Mesendoderm (in vitro differentiated cells): Measurements from ENCODE around the gene NPAS3.

Experiments
- DNase-seq: peaks from one replicate; pipeline ENCODE4 v3.0.0; 2013
- H2AK5ac ChIP-seq: 2 replicates; pipeline ENCODE4 v1.6.1; 2013; ENCODE audit warnings: low read length, inconsistent platforms
- H2BK120ac ChIP-seq: 2 replicates; pipeline ENCODE4 v1.6.1; 2013; ENCODE audit warnings: low read depth, mild to moderate bottlenecking, low read length, moderate library complexity, mixed read lengths
- H2BK15ac ChIP-seq: replicated peaks from 2 replicates; pipeline ENCODE4 v1.6.1; 2013; ENCODE audit warnings: low read depth, mild to moderate bottlenecking, moderate library complexity
- H2BK5ac ChIP-seq: 2 replicates; pipeline ENCODE4 v1.6.1; 2013; ENCODE audit warnings: low read length, inconsistent platforms
- H3K18ac ChIP-seq: 2 replicates; pipeline ENCODE4 v1.6.1; 2013; ENCODE audit warnings: mild to moderate bottlenecking, low read length, mixed read lengths
- H3K23ac ChIP-seq: one replicate; pipeline ENCODE4 v1.6.1; 2013; ENCODE audit warnings: low read length
- H3K27ac ChIP-seq: 2 replicates; pipeline ENCODE4 v1.5.1; 2013; ENCODE audit warnings: low read depth, mild to moderate bottlenecking, inconsistent platforms, low read length, moderate library complexity
- H3K27me3 ChIP-seq: 2 replicates; pipeline ENCODE4 v1.6.1; 2013; ENCODE audit warnings: low read length, control low read depth, mild to moderate bottlenecking, inconsistent platforms; ENCODE audit not compliant: insufficient read depth, poor library complexity
- H3K36me3 ChIP-seq: 2 replicates; pipeline ENCODE4 v1.6.1; 2013; ENCODE audit warnings: low read length, inconsistent platforms; ENCODE audit not compliant: control insufficient read depth, insufficient read depth
- H3K4ac ChIP-seq: one replicate; pipeline ENCODE4 v1.6.1; 2013; ENCODE audit warnings: low read depth, mild to moderate bottlenecking, low read length, moderate library complexity
- H3K4me1 ChIP-seq: 2 replicates; pipeline ENCODE4 v1.6.1; 2013; ENCODE audit warnings: low read depth, low read length, inconsistent platforms; ENCODE audit not compliant: control insufficient read depth
- H3K4me2 ChIP-seq: 2 replicates; pipeline ENCODE4 v1.6.1; 2013; ENCODE audit warnings: low read length
- H3K4me3 ChIP-seq: 2 replicates; pipeline ENCODE4 v1.5.1; 2013; ENCODE audit warnings: mild to moderate bottlenecking, low read length
- H3K56ac ChIP-seq: one replicate; pipeline ENCODE4 v1.6.1; 2013; ENCODE audit warnings: low read length
- H3K79me1 ChIP-seq: 2 replicates; pipeline ENCODE4 v1.6.1; 2013; ENCODE audit warnings: low read length, inconsistent platforms
- H3K79me2 ChIP-seq: 2 replicates; pipeline ENCODE4 v1.6.1; 2013; ENCODE audit warnings: mild to moderate bottlenecking, low read length; ENCODE audit not compliant: control insufficient read depth, insufficient read depth
- H3K9ac ChIP-seq: 2 replicates; pipeline ENCODE4 v1.6.1; 2013; ENCODE audit warnings: low read length, inconsistent platforms
- H4K5ac ChIP-seq: one replicate; pipeline ENCODE4 v1.6.1; 2013; ENCODE audit warnings: low read length
- H4K8ac ChIP-seq: one replicate; pipeline ENCODE4 v1.6.1; 2013; ENCODE audit warnings: low read depth, mild to moderate bottlenecking, control low read depth, low read length, moderate library complexity
- WGBS: extraction: QIAGEN DNeasy Blood & Tissue Kit; methylation state at CpG from one replicate; pipeline ENCODE4 v1.1.7; 2013; ENCODE audit warnings: low lambda C conversion rate, missing lambda C conversion rate; ENCODE audit not compliant: insufficient coverage; ENCODE audit errors: extremely low coverage; 5-methylcytosine and 5-hydroxymethylcytosine counted together

Gene NPAS3

GRCh38 chr14:33510063-33510481, 571.4 kb downstream of the NPAS3 start:
- no peak for DNase-seq
- no peak overlapping the region for H2BK5ac ChIP-seq
- no peak overlapping the region for H3K18ac ChIP-seq
- H3K27ac ChIP-seq = no peak overlapping the region
- no peaks in the 10 kb centered on the region for H3K27me3 ChIP-seq
- H2BK15ac ChIP-seq = no peak overlapping the region
- WGBS = no CpG with 5 or more reads among the region's 6 CpGs
- H3K4me1 ChIP-seq = no peaks in the 10 kb centered on the region
- no peak overlapping the region for H3K23ac ChIP-seq
- no peak overlapping the region for H2BK120ac ChIP-seq
- no peak overlapping the region for H2AK5ac ChIP-seq
- H3K4me2 ChIP-seq = no peak overlapping the region
- H3K79me2 ChIP-seq = no peaks in the 10 kb centered on the region
- H3K56ac ChIP-seq = no peak overlapping the region
- H3K4ac ChIP-seq = no peak overlapping the region
- no peak overlapping the region for H4K5ac ChIP-seq
- H3K79me1 ChIP-seq = no peaks in the 10 kb centered on the region
- H3K36me3 ChIP-seq = no peaks in the 10 kb centered on the region
- no peak overlapping the region for H4K8ac ChIP-seq
- H3K4me3 ChIP-seq = no peak overlapping the region
- no peak overlapping the region for H3K9ac ChIP-seq

GRCh38 chr14:33510991-33511390, 572.3 kb downstream of the NPAS3 start:
- no peak overlapping the region for H3K27ac ChIP-seq
- no peaks in the 10 kb centered on the region for H3K79me2 ChIP-seq
- no peaks in the 10 kb centered on the region for H3K4me1 ChIP-seq
- no peak overlapping the region for H3K4me2 ChIP-seq
- no peak overlapping the region for H3K18ac ChIP-seq
- no peak overlapping the region for H3K56ac ChIP-seq
- H3K36me3 ChIP-seq = no peaks in the 10 kb centered on the region
- no peak overlapping the region for H2BK15ac ChIP-seq
- no peak overlapping the region for H4K5ac ChIP-seq
- 100% methylated on average over 1 of the region's 3 CpGs for WGBS
- no peaks in the 10 kb centered on the region for H3K79me1 ChIP-seq
- H3K9ac ChIP-seq = no peak overlapping the region
- H3K23ac ChIP-seq = no peak overlapping the region
- no peak overlapping the region for H2BK120ac ChIP-seq
- no peaks in the 10 kb centered on the region for H3K27me3 ChIP-seq
- H3K4me3 ChIP-seq = no peak overlapping the region
- DNase-seq = no peak
- H2BK5ac ChIP-seq = no peak overlapping the region
- no peak overlapping the region for H2AK5ac ChIP-seq
- no peak overlapping the region for H4K8ac ChIP-seq
- no peak overlapping the region for H3K4ac ChIP-seq

- DNase-seq = no peak
- Histone ChIP-seq H3K56ac (no peak overlapping the region), H2BK5ac (no peak overlapping the region), H3K27ac (no peak overlapping the region), H3K23ac (no peak overlapping the region), H2BK120ac (no peak overlapping the region), H3K27me3 (no peaks in the 10 kb centered on the region), H3K9ac (no peak overlapping the region), H3K4me1 (no peaks in the 10 kb centered on the region), H4K5ac (no peak overlapping the region), H4K8ac (no peak overlapping the region), H3K4ac (no peak overlapping the region), H3K79me1 (no peaks in the 10 kb centered on the region), H2BK15ac (no peak overlapping the region), H3K79me2 (no peaks in the 10 kb centered on the region), H2AK5ac (no peak overlapping the region), H3K4me3 (no peak overlapping the region), H3K4me2 (no peak overlapping the region), H3K36me3 (no peaks in the 10 kb centered on the region), H3K18ac (no peak overlapping the region)
- no CpG with 5 or more reads among the region's 4 CpGs for WGBS
Measured at GRCh38 chr14:33511851-33512640, 573.4 kb downstream of the NPAS3 start.

GRCh38 chr14:33515441-33515840, 576.8 kb downstream of the NPAS3 start:
- Histone ChIP-seq H3K4me1 (no peaks in the 10 kb centered on the region), H3K79me1 (no peaks in the 10 kb centered on the region), H4K8ac (no peak overlapping the region), H3K4ac (no peak overlapping the region), H3K27me3 (no peaks in the 10 kb centered on the region), H3K27ac (no peak overlapping the region), H3K4me2 (no peak overlapping the region), H3K9ac (no peak overlapping the region), H3K23ac (no peak overlapping the region), H4K5ac (no peak overlapping the region), H2AK5ac (no peak overlapping the region), H2BK15ac (no peak overlapping the region), H2BK5ac (no peak overlapping the region), H3K36me3 (no peaks in the 10 kb centered on the region), H3K56ac (no peak overlapping the region), H3K4me3 (no peak overlapping the region), H3K18ac (no peak overlapping the region), H3K79me2 (no peaks in the 10 kb centered on the region), H2BK120ac (no peak overlapping the region)
- no peak for DNase-seq
- WGBS = no CpG with 5 or more reads among the region's 5 CpGs

- H3K4ac ChIP-seq = no peak overlapping the region
- no peak overlapping the region for H2AK5ac ChIP-seq
- no peak overlapping the region for H4K8ac ChIP-seq
- H2BK5ac ChIP-seq = no peak overlapping the region
- no peaks in the 10 kb centered on the region for H3K27me3 ChIP-seq
- no peak overlapping the region for H3K18ac ChIP-seq
- no peak overlapping the region for H3K23ac ChIP-seq
- H3K4me2 ChIP-seq = no peak overlapping the region
- DNase-seq = no peak
- H3K79me1 ChIP-seq = no peaks in the 10 kb centered on the region
- H4K5ac ChIP-seq = no peak overlapping the region
- WGBS = no CpG with 5 or more reads among the region's 3 CpGs
- no peak overlapping the region for H3K4me3 ChIP-seq
- H3K36me3 ChIP-seq = no peaks in the 10 kb centered on the region
- H3K9ac ChIP-seq = no peak overlapping the region
- H3K4me1 ChIP-seq = no peaks in the 10 kb centered on the region
- H2BK120ac ChIP-seq = no peak overlapping the region
- no peak overlapping the region for H3K56ac ChIP-seq
- H3K79me2 ChIP-seq = no peaks in the 10 kb centered on the region
- no peak overlapping the region for H3K27ac ChIP-seq
- H2BK15ac ChIP-seq = no peak overlapping the region
Measured at GRCh38 chr14:33515899-33516298, 577.2 kb downstream of the NPAS3 start.
